Osteoblast (primary cell): Measurements from ENCODE around the gene AOX1. TPM values are rescaled to one million over a fixed set of nuclear protein-coding genes. Genes with fewer than 3 reads are reported as not detected.

Experiments used
- DNase-seq: peaks from one replicate; pipeline ENCODE4 v3.0.0; 2011; ENCODE audit warnings: low spot score, mixed read lengths; ENCODE audit not compliant: insufficient read length; ENCODE audit errors: missing footprints
- H2AFZ ChIP-seq: 2 replicates; pipeline ENCODE4 v1.6.0; 2011; ENCODE audit warnings: mild to moderate bottlenecking, low read length
- H3K27ac ChIP-seq: 2 replicates; pipeline ENCODE4 v1.5.1; 2011; ENCODE audit warnings: mild to moderate bottlenecking, low read depth, low read length, moderate library complexity
- H3K27me3 ChIP-seq: 2 replicates; pipeline ENCODE4 v1.6.0; 2012; ENCODE audit warnings: mild to moderate bottlenecking, control low read depth, inconsistent platforms, low read length, moderate library complexity; ENCODE audit not compliant: insufficient read depth
- H3K36me3 ChIP-seq: 2 replicates; pipeline ENCODE4 v1.5.1; 2011; ENCODE audit warnings: mild to moderate bottlenecking, low read length, control low read depth, moderate library complexity; ENCODE audit not compliant: insufficient read depth
- H3K4me1 ChIP-seq: 2 replicates; pipeline ENCODE4 v1.5.1; 2011; ENCODE audit warnings: mild to moderate bottlenecking, low read length, control low read depth, moderate library complexity; ENCODE audit not compliant: insufficient read depth
- H3K4me2 ChIP-seq: 2 replicates; pipeline ENCODE4 v1.6.0; 2011; ENCODE audit warnings: mild to moderate bottlenecking, low read length; ENCODE audit not compliant: insufficient read depth
- H3K4me3 ChIP-seq: fragments of 200-600 bp; sonication (generic); 3 replicates; pipeline ENCODE4 v1.5.1; 2012; ENCODE audit warnings: mild to moderate bottlenecking, low read length, inconsistent platforms; ENCODE audit not compliant: insufficient read depth
- H3K79me2 ChIP-seq: 2 replicates; pipeline ENCODE4 v1.6.0; 2012; ENCODE audit warnings: mild to moderate bottlenecking, low read length, control low read depth, inconsistent platforms; ENCODE audit not compliant: insufficient read depth
- H3K9me3 ChIP-seq: 2 replicates; pipeline ENCODE4 v1.5.1; 2011; ENCODE audit warnings: low read depth, low read length, control low read depth
- H4K20me1 ChIP-seq: 2 replicates; pipeline ENCODE4 v1.6.0; 2012; ENCODE audit warnings: mild to moderate bottlenecking, low read length, control low read depth; ENCODE audit not compliant: insufficient read depth
- total RNA-seq: library from RNA; depleted of rRNA; stranded (reverse); fragments of >200 nt; gene quantifications from 2 replicates; pipeline ENCODE4 v1.2.3, GENCODE V29; 2012
- TF ChIP-seq, protein P1 (sequence below): IDR thresholded peaks from 2 replicates; pipeline ENCODE4 v1.5.1; 2011; ENCODE audit warnings: mild to moderate bottlenecking, low read depth, low read length, moderate library complexity; ENCODE audit errors: extremely low read depth

The AOX1 gene
- total RNA-seq, 1 donor = 76.4 TPM

DNA sequence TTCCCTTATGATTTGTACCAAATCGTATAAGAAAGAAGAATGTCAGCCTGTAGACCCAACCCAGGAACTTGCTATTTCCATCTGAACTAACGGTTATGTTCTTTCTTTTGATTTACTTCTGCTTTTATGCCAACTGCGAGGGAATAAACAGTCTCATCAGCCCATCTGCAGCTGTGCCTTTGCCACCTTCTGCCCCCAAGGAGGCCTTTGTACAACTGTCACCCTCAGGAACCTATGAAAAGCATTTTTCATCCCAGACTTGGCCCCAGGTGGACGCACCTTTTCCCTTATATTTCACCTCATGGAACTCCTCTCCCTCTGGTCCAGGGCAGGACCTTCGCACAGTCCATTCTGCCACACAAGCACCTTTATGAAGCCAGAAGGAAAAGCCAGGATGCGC lies 109.8 kb downstream of the AOX1 start:
- Histone ChIP-seq H3K27ac (no peak overlapping the region), H4K20me1 (no peaks in the 10 kb centered on the region), H3K4me3 (no peak overlapping the region), H2AFZ (no peak overlapping the region), H3K9me3 (no peaks in the 10 kb centered on the region), H3K4me2 (no peak overlapping the region), H3K4me1 (peaks cover 5% of the 10 kb centered on the region), H3K36me3 (no peaks in the 10 kb centered on the region), H3K79me2 (no peaks in the 10 kb centered on the region), H3K27me3 (no peaks in the 10 kb centered on the region)
- TF ChIP-seq, protein P1, sequence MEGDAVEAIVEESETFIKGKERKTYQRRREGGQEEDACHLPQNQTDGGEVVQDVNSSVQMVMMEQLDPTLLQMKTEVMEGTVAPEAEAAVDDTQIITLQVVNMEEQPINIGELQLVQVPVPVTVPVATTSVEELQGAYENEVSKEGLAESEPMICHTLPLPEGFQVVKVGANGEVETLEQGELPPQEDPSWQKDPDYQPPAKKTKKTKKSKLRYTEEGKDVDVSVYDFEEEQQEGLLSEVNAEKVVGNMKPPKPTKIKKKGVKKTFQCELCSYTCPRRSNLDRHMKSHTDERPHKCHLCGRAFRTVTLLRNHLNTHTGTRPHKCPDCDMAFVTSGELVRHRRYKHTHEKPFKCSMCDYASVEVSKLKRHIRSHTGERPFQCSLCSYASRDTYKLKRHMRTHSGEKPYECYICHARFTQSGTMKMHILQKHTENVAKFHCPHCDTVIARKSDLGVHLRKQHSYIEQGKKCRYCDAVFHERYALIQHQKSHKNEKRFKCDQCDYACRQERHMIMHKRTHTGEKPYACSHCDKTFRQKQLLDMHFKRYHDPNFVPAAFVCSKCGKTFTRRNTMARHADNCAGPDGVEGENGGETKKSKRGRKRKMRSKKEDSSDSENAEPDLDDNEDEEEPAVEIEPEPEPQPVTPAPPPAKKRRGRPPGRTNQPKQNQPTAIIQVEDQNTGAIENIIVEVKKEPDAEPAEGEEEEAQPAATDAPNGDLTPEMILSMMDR = no peak
- DNase-seq = no peak

DNA sequence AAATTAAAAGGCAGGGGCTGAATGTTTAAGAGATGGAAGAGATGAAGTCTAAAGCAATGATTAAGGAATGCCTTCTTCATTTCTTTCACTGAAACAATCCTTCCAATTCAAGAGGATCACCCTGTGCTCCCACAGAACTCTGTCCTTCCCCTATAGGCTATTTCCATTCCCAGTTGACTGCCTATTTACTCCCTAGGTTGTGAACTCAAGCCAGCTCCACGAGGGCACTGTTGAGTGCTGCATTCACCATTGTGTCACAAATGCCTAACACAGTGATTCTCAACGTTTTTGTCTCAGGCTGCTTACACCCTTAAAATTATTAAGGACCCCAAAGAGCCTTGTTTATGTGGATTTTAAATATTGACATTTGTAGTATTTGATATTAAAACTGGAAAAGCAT lies 112.4 kb downstream of the AOX1 start:
- Histone ChIP-seq H3K4me1 (peaks cover 5% of the 10 kb centered on the region), H3K36me3 (no peaks in the 10 kb centered on the region), H3K27me3 (no peaks in the 10 kb centered on the region), H3K27ac (no peak overlapping the region), H4K20me1 (no peaks in the 10 kb centered on the region), H2AFZ (no peak overlapping the region), H3K79me2 (no peaks in the 10 kb centered on the region), H3K9me3 (no peaks in the 10 kb centered on the region), H3K4me2 (no peak overlapping the region), H3K4me3 (no peak overlapping the region)
- no peak for DNase-seq
- TF ChIP-seq, protein P1 = no peak

DNA sequence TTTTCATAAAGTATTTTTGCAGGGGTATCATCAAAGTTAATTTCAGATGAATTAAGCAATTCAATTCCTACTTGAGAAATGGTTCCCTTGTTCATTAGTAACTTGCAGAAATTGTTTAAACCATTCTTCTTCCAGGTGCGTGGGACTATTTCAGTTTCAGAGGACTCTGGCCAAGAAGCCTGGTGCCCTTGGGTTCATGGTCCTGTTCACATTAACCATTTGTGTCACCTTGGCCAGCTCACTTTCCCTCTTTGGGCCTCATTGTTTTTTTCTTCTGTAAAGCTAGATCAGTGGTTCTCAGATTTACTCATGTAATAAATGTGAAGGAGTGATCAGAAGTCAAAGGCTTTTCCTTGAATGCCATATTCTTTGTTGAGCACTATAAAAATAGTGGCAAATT lies 113.5 kb downstream of the AOX1 start:
- H3K9me3 ChIP-seq = no peaks in the 10 kb centered on the region
- no peaks in the 10 kb centered on the region for H3K36me3 ChIP-seq
- DNase-seq = no peak
- no peaks in the 10 kb centered on the region for H3K4me1 ChIP-seq
- no peak overlapping the region for H2AFZ ChIP-seq
- no peaks in the 10 kb centered on the region for H4K20me1 ChIP-seq
- no peak overlapping the region for H3K4me3 ChIP-seq
- no peaks in the 10 kb centered on the region for H3K79me2 ChIP-seq
- no peaks in the 10 kb centered on the region for H3K27me3 ChIP-seq
- no peak overlapping the region for H3K27ac ChIP-seq
- TF ChIP-seq, protein P1 = no peak
- no peak overlapping the region for H3K4me2 ChIP-seq

DNA sequence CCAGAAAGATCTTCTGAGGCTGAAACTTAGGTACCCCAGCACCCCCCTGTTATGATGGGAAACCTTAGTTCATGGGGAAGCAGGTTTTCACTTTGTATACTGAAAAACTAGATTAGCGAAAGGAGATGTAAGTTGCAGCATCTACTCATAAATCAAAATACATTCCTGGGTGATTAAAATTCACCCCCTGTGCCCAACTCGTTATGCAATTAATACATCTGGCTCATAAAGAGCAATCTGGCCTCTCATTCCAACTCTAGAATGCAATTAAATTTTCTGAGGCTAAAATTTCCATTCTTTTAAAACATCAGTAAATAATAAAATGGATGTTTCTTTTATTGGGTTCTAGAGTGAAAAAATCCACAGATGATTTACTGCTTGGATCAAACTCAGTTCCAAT lies 115.0 kb downstream of the AOX1 start:
- no peaks in the 10 kb centered on the region for H3K79me2 ChIP-seq
- no peaks in the 10 kb centered on the region for H3K27me3 ChIP-seq
- H3K4me1 ChIP-seq = no peaks in the 10 kb centered on the region
- no peaks in the 10 kb centered on the region for H4K20me1 ChIP-seq
- H3K36me3 ChIP-seq = no peaks in the 10 kb centered on the region
- H2AFZ ChIP-seq = no peak overlapping the region
- TF ChIP-seq, protein P1 = no peak
- no peak overlapping the region for H3K27ac ChIP-seq
- no peaks in the 10 kb centered on the region for H3K9me3 ChIP-seq
- H3K4me3 ChIP-seq = no peak overlapping the region
- no peak overlapping the region for H3K4me2 ChIP-seq
- DNase-seq = no peak
